GM18508 (cell line): ENCODE data around the gene PRDM15.
A peak's percentile ranks its signal among the peaks of the same experiment; 100 is the strongest.

Experiments
- ATAC-seq: cut with Tn5 transposase; IDR thresholded peaks from one replicate; pipeline ENCODE4 v1.9.1; 2021; ENCODE audit warnings: moderate number of reproducible peaks; ENCODE audit not compliant: insufficient read depth, unreplicated experiment

Gene PRDM15

DNA sequence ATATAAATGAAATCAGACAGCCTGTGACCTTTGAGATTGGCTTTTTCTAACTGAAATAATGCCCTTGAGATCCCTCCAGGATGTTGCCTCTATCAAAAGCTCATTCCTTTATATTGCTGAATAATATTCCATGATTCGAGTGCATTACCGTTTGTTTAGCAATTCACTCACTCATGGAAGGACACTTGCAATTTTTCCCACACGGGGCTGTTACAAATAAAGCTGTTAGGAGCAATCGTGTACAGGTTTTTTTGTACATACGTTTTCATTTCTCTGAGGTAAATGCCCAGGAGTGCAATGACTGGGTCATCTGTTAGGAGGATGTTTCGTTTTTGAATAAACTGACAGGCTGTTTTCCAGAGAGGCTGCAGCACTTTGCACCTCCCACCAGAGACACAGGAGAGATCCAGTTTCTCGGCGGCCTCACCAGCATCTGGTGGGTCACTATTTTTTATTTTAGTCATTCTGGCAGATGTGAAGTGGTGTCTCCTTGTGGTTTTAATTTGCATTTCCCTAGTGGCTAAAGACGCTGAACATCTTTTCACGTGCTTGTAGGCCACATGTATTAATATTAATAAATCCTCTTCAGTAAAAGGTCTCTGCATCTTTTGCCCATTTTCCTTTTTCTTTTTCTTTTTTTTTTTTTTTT is 11.0 kb downstream of the PRDM15 start:
- ATAC-seq: peak; percentile 38

DNA sequence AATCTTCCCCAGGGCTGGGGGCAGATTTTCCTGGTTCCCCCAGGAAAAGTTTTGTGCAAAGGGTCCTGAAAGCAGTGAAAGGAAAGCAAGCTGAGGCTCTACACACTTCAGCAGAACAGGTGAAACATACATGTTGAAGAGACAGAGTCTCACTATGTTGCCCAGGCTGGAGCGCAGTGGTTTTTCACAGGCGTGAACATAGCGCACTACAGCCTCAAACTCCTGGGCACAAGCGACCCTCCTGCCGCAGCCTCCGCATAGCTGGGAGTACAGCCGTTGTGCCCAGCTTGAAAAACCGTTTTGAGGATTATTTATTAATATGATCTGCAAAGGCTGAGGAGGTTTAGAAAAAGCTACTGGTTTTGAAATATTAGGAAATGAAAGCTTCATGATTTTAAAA is 11.8 kb downstream of the PRDM15 start:
- ATAC-seq: no peak

DNA sequence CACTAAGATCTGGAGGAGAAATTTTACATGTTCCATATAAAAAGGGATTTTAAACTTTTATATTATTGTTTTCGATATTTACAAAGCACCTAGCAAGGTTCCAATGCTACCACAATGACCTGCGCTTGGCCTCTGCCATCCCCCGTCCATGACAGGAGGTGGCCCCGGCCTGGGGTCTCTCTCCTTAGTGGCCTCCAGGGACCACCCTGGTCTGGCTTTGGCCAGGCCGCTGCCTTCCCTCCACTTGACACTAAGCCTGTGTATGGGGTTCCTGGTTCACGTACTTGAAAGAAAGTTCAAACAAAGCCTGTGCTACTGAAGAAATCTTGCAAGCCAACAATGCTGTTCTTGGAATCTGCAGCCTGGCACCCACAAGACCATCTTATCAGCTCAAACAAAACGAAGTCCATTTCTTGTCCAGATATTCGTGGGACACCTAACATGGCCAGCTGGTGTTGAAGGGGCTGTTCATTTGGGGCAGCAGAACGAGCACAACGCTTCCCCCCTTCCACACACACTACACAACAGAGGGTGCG is 12.8 kb downstream of the PRDM15 start:
- no peak for ATAC-seq

DNA sequence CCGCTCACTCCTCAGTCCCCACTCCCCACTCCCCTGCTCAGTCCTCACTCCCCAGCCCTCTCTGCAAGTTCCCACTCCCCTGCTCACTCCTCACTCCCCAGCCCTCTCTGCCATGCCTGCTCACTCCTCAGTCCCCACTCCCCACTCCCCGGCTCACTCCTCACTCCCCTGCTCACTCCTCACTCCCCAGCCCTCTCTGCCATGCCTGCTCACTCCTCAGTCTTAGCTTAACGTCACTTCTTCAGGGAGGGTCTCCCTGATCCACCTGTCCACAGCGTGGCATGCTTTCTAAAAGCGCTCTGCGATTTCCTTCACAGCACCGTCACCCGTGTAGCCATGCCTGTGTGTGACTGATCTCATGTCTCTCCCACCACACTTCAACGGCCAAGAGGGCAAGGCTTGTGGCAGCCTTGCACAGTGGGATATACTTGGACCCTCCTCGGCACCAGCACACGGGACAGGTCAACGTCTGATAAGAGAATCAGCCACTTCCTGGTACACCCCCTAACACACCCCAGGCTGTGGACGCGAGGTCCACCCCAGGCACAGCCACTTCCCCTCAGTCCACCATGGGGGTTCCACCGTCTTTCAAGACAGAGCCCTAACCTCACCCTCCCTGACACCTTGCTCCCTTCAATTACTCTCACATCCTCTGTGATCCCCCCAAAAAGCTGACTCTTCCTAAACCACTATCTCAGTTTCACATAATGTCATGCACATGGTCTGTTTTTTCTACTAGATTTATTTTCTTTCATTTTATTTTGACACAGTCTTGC is 14.0 kb downstream of the PRDM15 start:
- peak; percentile 43 for ATAC-seq

DNA sequence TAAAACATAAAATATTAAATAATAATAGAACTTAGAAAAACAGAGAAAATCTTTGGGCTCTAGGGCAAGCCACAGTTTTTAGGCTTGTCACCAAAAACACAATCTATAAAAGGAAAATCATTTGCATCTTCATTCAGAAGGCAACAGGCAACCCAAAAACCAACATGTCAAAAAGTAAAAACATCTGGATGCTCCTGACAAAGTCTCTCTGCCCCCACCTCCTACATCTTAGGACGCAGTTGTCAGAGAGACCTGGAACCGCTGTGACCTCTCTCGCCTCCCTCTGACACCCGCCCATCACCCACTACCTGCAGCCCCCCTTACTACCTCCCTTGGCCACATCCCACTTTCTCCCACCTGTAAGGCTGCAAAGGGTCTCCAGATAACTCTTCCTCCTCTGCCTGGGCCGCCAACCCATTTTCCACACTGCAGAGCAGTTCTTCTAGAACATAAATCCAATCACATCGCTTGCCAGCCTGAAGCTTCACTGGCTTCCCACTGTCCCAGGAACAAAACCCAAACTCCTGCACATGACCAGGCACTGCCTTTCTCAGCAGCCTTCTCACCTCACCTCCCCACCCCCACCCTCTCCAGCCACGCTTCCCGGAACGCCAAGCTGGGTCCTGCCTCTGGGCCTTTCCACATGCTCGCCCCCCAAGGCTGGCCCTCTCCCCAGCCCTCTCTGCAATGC is 14.7 kb downstream of the PRDM15 start:
- no peak for ATAC-seq

DNA sequence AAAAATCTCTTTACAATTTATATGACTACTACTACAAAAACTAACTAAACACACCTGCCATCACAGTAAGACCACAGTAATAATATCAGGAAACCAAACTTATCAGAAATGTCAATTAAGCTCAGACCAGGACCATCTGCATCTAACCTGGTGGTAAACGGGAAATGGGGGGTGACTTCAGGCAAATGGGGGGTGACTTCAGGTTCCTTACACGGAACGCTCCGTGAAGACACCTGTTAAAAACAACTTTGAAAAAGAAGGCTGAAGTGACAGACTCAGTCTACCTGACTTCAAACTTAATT is 15.8 kb downstream of the PRDM15 start:
- no peak for ATAC-seq

DNA sequence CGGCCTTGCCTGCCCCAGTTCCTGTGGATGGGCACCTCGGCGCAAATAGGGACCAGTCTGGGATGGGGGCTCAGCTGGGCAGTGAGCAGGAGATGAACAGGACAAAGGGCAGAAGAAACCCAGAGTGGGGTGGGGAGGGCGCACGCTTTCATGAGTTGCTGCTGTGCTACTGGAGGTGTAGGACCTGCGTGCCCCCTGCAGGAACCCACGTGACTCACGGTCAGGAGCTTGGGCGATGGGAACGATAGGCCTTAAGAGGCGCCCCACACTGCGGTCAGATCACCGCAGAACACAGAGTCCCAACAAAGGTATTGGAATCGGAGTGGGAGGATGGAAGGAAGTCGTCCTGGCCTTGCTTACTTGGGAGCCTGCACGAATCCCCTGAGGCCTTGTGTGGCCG is 17.2 kb downstream of the PRDM15 start:
- no peak for ATAC-seq

DNA sequence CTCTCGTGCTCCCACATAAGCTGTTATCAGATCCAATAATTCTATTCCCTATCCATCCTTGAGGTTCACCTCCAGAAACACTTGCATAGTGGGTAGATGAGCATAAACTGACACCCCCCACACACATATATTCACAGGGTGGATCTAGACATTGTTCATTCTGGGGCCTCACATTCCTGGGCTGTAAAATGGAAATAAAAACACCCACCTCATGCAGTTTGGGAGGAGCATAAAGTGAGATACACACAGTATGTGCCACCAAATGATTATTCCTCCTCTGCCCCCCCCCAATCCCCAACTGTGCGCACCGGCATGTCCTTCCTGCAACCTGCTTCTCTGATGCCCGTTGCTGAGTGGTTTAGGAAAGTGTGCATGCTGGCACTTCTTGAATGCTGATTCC is 17.9 kb downstream of the PRDM15 start:
- ATAC-seq: no peak

DNA sequence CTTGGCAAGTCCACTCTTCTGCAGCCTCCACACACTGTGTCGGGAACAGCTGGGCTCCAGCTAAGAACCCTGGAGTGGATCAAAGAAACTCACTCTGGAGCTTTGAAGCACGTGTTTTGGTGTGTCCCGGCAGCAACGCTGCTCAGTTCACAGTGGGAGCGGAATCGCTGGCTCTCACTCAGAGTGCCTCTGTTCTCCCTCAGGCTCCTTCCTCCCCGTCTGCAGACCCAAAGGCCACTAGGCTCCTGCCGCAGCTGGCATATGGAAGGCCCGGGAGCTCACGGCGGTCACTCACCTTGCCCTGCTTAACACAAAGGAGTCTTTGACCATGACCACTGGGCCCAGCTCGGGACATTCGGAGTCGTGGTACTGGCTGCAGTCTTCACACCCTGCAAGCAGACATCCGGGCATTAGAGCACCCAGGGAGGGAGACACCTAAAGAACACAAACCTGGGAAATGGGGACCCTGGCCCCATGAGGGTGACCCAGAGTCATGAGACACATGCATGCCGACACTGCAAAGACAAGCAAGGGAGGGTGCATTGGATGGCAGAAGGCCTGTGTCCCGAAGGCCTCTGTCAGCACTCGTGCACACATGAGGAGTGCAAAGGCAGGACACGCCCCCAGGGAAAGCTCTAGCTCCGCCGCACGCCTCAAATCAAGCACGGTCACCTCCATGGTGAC is 19.7 kb downstream of the PRDM15 start:
- no peak for ATAC-seq

DNA sequence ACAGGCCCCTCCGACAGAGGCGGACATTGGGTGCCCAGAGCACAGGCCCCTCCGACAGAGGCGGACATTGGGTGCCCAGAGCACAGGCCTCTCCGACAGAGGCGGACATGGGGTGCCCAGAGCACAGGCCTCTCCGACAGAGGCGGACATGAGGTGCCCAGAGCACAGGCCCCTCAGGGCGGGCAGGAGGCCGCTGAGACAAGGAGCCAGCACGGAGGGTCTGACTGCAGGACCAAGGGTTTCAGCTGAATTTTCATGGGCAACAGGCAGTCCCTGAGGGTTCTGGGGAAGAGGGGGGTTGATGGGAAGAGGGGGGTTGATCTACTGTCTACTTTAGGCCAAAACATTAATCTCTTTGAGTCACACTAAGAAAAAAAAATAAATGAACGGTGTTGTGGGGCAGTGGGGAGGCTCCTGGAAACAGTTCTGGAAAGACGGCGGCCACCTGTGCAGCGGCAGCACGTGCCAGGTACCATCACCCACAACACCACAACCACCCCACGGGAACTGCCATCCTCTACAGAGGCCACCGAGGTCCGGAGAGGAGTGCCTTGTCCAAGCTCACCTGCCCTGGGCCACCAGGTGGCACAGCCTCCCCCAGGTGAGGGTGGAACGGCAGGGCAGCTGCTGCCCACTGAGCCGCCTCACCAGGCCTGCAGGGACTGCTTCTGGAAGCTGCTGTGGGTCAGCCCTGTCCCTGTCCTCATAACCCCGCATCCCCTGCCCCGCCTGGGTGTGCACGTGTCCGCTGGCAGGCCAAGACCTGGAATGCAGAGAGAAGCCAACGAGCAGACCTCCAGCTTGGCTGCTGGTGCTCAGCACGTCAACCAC is 20.5 kb downstream of the PRDM15 start:
- no peak for ATAC-seq

DNA sequence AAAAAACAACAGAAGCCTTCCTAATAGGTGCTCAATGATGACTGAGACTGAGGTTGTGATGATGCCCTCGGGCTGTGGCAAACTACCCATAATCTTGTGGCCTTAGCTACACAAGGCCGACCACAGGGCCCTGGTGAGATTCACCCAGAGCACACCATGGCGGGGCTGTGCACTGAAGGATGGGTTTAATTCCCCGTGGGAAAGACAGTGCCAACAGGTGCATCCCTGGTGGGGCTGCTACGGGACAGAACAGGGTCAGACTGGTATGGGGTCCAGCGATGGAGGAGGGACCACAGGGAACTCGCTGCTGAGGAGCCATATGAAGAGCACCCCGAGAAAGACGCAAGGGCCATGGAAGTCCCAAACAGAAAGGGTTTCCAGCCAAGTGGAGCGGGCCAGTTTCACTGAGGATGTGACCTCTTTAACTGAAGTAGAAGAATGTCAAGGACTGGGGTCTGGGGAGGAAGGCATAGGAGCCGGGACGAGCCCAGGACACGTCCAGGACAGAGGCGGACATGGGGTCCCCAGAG is 21.3 kb downstream of the PRDM15 start:
- ATAC-seq: no peak

DNA sequence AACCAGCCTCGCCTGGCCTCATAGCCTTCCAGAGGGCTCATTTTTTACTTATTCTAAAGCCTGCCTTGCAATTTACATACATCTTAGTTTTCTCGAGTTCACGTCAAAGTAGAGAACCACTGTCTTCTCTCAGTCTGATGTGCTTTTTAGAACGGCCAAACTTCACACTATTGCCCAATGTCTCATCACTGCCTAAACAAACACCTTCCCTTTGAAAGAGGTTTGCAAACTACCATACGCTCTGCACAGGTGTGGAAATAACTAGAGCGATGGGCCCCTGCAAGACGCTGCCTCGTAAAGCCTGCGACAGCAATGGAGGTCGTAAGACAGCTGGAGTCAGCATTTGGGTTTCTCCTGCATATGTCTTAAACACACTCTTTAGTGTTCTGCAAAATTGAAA is 22.6 kb downstream of the PRDM15 start:
- ATAC-seq: no peak

DNA sequence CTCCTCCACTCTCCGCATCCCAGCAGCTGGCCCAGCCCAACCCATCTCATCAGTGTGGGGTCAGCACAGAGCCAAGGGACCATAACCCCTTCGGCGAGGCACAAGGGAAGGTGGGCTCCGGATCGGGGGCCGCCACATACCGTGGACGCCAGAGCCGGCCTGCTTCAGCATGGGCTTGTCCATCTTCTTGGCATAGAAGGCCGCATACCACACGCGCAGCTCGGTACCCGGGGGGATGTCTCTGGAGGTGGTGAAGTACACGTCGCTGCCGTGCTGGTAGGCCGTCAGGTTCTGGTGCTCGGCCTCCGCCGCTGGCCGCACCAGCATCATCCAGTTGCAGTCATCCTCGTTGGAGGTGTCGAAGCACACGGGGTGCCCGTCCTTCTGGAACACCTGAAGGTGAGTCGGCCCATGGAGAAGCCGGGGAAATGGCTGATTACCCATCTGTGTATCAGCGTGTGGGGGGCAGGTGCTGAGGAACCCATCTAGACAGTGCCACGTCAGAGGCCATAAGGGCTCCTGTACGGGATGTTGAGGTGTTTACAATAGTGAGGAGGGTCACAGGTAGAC is 24.6 kb downstream of the PRDM15 start:
- no peak for ATAC-seq

DNA sequence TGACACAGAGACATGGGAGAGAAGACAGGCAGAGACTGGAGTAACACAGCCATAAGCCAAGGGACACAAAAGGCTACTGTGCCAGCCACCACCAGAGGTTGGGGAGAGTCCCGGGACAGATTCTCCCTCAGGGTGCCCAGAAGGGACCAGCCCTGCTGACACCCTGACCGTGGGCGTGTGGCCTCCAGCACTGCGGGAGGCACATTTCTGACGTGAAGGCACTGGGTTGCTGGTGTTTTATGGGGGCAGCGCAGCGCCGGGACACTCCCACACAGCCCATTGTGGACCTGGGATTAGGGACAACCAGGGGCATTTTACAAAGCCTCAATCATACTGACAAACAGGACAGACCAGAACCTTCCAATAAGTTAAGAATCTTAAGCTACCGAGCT is 26.2 kb downstream of the PRDM15 start:
- no peak for ATAC-seq

DNA sequence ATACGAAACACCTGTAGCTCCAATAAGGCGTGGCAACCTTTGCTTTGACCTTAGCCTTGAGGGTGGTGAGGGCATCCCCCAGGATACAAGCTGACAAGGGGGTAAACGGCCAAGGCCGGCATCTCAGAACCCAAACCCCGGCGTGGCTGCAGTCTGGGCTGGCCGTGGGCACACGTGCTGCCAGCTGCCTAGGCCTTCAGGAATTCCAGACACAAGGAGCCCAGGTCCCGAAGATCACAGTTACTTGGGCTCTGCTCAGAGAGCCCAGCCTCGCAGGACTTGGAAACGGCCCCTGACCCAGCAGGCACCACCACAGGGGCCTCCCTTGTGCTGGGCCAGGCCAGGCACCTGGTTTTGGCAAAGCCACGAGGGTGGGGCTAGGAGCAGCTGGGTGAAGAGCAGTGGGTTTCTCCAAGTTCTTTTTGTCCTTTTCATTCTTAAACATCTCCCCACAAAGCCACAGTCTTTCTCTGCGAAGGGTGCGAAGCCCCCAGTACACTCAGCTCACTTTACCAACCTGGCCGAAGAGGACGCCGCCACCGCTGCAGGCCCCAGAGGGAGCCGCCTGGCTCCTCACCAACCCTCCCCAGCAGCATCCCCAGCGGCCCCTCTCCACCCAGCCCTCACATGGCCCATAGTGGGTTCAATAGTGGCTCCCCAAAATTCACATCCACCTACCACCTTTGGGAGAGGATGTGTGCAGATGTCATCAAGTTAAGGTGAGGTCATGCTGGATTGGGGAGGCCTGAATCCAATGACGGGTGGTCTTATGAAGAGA is 26.8 kb downstream of the PRDM15 start:
- ATAC-seq: no peak

DNA sequence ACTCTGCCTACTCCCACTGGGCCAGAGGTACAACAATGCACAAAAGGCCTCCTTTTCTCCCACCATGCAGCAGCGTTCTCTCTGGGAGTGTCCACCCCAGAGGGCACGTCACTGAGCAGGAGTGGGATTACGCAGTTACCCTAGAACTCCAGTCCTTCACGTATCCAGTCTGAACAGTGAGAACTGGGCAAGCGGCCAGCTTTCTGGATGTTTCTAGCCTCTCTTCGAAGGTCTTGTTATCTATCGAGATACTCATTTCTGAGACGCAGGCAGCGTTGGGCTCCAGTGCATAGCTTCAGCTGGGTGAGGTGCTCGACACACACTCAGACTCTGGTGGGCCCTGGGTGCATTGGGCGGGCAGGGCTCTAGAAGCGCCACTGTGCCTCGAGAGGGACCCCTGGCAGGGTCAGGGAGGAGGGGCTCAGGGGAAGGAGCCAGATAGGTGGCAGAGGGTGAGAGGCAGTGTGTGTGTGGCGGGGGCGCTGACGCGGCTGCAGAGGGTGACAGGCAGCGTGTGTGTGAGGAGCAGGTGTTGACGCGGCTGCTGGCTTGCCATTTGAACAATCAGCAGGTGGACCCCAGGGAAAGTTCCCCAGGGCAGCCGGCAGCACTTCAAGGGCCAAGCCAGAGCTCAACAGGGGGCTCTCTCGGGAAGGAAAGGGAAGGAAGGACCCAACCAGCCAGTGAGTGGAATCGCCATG is 27.9 kb downstream of the PRDM15 start:
- ATAC-seq: no peak

DNA sequence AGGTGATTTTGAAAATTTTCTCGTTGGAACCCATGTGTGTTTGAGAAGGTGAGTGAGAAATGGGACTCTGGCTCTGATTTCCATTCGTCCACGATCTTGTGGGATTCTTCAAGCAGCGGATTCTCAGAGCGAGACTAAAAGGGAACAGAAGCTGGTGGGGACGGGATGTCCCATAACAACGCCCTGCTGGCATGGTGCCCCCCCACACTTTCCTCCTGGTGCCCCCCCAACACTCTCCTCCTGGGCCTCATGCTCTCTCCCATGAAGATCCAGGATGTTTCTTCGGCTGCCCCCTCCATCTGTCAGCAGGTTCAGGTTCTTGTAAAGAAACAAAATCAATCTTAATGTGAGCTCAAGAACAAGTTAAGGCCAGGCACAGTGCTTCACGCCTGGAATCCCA is 29.1 kb downstream of the PRDM15 start:
- ATAC-seq: no peak

DNA sequence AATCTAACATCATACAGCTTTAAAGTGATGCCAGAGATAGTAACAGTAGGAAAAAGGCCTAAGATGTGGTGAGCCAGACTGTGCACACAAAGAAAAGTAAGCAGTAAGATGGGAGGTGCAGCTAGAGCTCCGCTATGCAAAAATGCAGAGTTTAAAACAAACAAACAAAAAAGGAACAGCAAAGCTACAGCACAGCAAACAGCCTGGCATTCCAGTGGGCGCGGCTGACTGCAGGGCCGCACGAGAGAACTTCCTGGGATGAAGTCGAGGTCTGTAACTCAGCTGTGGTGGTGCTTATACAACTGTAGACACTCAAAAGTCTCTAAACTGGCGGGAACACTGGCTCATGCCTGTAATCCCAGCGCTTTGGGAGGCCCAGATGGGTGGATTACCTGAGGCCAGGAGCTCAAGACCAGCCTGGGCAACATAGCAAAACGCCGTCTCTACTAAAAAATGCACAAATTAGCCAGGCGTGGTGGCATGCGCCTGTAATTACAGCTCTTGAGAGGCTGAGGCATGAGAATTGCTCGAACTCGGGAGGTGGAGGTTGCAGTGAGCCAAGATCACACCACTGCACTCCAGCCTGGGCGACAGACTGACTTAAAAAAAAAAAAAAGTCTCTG is 30.1 kb downstream of the PRDM15 start:
- ATAC-seq: no peak
